Upper lobe of left lung (tissue), 4 donors: ENCODE measurements around the gene PPP2R5E.

ENCODE experiments used
- CTCF ChIP-seq, 6 experiments: fragments of 450-650 bp in 4 of 6; fragments of 200-600 bp in 2 of 6; sonication (generic) in 2 of 6; IDR thresholded peaks; one replicate each; pipeline ENCODE4 v1.5.1; 2016 to 2019; ENCODE audit warnings: antibody characterized with exemption in 6 of 6
- POLR2A ChIP-seq, 4 donors: fragments of 450-650 bp; IDR thresholded peaks; one replicate each; pipeline ENCODE4 v1.5.1; 2016 to 2017; ENCODE audit warnings: antibody characterized with exemption in 4 of 4, mild to moderate bottlenecking in 2 of 4
- POLR2AphosphoS5 ChIP-seq, 2 donors: sonication (generic); formaldehyde crosslinking; IDR thresholded peaks; one replicate each; pipeline ENCODE4 v1.5.1; 2017; ENCODE audit warnings: antibody characterized with exemption in 2 of 2

GRCh38 chr14:63421226-63421625 is 122.0 kb downstream of the PPP2R5E start:
- TF ChIP-seq CTCF (IDR thresholded peaks at IDR 0.05) (no peak), POLR2A (IDR thresholded peaks at IDR 0.05) (no peak), POLR2AphosphoS5 (IDR thresholded peaks at IDR 0.05) (no peak)
